ENCODE measurements around the gene SCEL.
"Not testable (repeated sequence)": the region's sequence is repeated elsewhere in the genome, so short reads cannot be mapped to it uniquely, and the experiment has no call there.

Gene SCEL

GRCh38 chr13:77571956-77572355, 36.5 kb downstream of the SCEL start:
- DNase-seq: no peak

- DNase-seq: no peak
Observed at GRCh38 chr13:77574096-77574495, 38.6 kb downstream of the SCEL start.

- no peak for DNase-seq
Observed at GRCh38 chr13:77579959-77580358, 44.5 kb downstream of the SCEL start.

- DNase-seq: no peak
Observed at GRCh38 chr13:77580748-77581147, 45.2 kb downstream of the SCEL start.

- DNase-seq: no peak
Observed at GRCh38 chr13:77583581-77583980, 48.1 kb downstream of the SCEL start.

GRCh38 chr13:77584106-77584505, 48.6 kb downstream of the SCEL start:
- no peak for DNase-seq

GRCh38 chr13:77595166-77595810, 59.8 kb downstream of the SCEL start:
- DNase-seq: no peak

- no peak for DNase-seq
Observed at GRCh38 chr13:77596777-77597176, 61.3 kb downstream of the SCEL start.

GRCh38 chr13:77599351-77599750, 63.8 kb downstream of the SCEL start:
- DNase-seq: no peak

GRCh38 chr13:77600701-77601100, 65.2 kb downstream of the SCEL start:
- DNase-seq: no peak

GRCh38 chr13:77611068-77611467, 75.6 kb downstream of the SCEL start:
- DNase-seq: no peak

GRCh38 chr13:77616027-77616426, 80.5 kb downstream of the SCEL start:
- no peak for DNase-seq

- DNase-seq: no peak
Observed at GRCh38 chr13:77619655-77620054, 84.1 kb downstream of the SCEL start.

- DNase-seq: no peak
Observed at GRCh38 chr13:77620138-77620537, 84.6 kb downstream of the SCEL start.

GRCh38 chr13:77623806-77624205, 88.3 kb downstream of the SCEL start:
- DNase-seq: no peak

- no peak for DNase-seq
Observed at GRCh38 chr13:77628170-77628569, 92.7 kb downstream of the SCEL start.

GRCh38 chr13:77637588-77637987, 102.1 kb downstream of the SCEL start:
- DNase-seq: no peak

GRCh38 chr13:77650409-77650808, 114.9 kb downstream of the SCEL start:
- no peak for DNase-seq

- no peak for DNase-seq
Observed at GRCh38 chr13:77653301-77653700, 117.8 kb downstream of the SCEL start.

- not testable (repeated sequence) for DNase-seq
Observed at GRCh38 chr13:77660016-77660415, 124.5 kb downstream of the SCEL start.

GRCh38 chr13:77660841-77661250, 125.3 kb downstream of the SCEL start:
- no peak for DNase-seq

GRCh38 chr13:77662301-77662700, 126.8 kb downstream of the SCEL start:
- DNase-seq: not testable (repeated sequence)

GRCh38 chr13:77662831-77663230, 127.3 kb downstream of the SCEL start:
- not testable (repeated sequence) for DNase-seq

- DNase-seq: no peak
Observed at GRCh38 chr13:77674852-77675251, 139.3 kb downstream of the SCEL start.

GRCh38 chr13:77678691-77679235, 143.3 kb downstream of the SCEL start:
- no peak for DNase-seq

All from stimulated activated naive CD4-positive, alpha-beta T cell (primary cell).